HG03378 (cell line): ENCODE data around the gene DZIP1.

ENCODE experiments used
- ATAC-seq: cut with Tn5 transposase; IDR thresholded peaks from one replicate; pipeline ENCODE4 v1.9.1; 2021; ENCODE audit warnings: mild to moderate bottlenecking, moderate library complexity; ENCODE audit not compliant: unreplicated experiment

DZIP1 gene

GRCh38 chr13:95552539-95553441 is 91.7 kb downstream of the DZIP1 start, which contains the start of gene CLDN10:
TSS of gene CLDN10 (plus strand) at chr13:95552720. CDS start at chr13:95552754, 34 bp downstream.
- ATAC-seq, result no peak

GRCh38 chr13:95552208-95552538 is 92.3 kb downstream of the DZIP1 start:
- ATAC-seq, result no peak

- ATAC-seq, result no peak
Observed at GRCh38 chr13:95547531-95548167, 96.9 kb downstream of the DZIP1 start.

- ATAC-seq, result no peak
Observed at GRCh38 chr13:95546919-95547318, 97.6 kb downstream of the DZIP1 start.

- no peak for ATAC-seq
Observed at GRCh38 chr13:95544293-95544692, 100.2 kb downstream of the DZIP1 start.

- ATAC-seq, result no peak
Observed at GRCh38 chr13:95541911-95542474, 102.5 kb downstream of the DZIP1 start.

- ATAC-seq, result no peak
Observed at GRCh38 chr13:95541308-95541707, 103.2 kb downstream of the DZIP1 start.

- no peak for ATAC-seq
Observed at GRCh38 chr13:95540888-95541287, 103.6 kb downstream of the DZIP1 start.

GRCh38 chr13:95536632-95537241 is 107.8 kb downstream of the DZIP1 start:
- no peak for ATAC-seq

- no peak for ATAC-seq
Observed at GRCh38 chr13:95535243-95535642, 109.3 kb downstream of the DZIP1 start.

- ATAC-seq, result no peak
Observed at GRCh38 chr13:95533545-95534160, 110.9 kb downstream of the DZIP1 start.

GRCh38 chr13:95530178-95530577 is 114.3 kb downstream of the DZIP1 start:
- ATAC-seq, result no peak
